ENCODE data around the gene PKNOX2.

DNA sequence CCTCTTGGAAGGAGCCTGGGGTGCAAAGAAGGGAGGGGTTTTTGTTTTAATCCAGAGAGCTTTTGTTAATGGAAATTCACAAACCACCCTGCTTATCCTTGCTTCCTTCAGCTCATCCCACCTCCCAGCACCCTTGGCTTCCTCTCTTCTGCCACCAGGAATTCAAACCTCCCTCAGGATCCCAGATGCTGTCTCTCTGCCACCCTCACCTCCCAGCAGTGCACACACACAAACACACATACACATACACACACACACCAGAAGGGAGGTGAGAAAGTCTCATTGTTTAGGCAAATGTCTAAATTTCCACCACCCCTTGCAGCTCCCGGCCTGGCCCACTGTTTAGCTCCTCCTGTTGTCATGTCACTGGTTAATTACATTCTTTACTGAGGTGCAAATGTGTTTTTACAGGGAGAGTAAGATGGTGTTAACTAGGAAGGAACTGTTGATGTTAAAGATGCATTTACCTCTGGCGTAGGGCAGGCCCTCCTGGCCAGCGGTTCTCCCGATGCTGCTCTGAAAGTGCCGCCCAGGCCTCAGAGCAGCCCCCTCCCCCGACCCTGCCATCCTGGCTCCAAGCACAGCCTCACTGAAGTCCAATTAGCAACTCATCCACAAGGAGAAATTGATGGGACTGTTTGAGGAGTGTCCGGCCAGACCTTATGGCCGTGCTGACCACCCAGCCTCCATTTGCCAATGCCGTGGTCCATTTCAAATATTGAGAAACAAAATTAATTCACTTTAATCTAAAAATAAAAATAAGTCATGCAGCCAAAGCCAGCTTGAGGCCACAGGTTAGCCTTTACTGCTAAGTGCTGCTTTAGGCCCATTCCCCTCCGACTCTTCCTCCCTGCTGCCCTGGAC is 166.1 kb downstream of the PKNOX2 start:
- TF ChIP-seq, protein P1, sequence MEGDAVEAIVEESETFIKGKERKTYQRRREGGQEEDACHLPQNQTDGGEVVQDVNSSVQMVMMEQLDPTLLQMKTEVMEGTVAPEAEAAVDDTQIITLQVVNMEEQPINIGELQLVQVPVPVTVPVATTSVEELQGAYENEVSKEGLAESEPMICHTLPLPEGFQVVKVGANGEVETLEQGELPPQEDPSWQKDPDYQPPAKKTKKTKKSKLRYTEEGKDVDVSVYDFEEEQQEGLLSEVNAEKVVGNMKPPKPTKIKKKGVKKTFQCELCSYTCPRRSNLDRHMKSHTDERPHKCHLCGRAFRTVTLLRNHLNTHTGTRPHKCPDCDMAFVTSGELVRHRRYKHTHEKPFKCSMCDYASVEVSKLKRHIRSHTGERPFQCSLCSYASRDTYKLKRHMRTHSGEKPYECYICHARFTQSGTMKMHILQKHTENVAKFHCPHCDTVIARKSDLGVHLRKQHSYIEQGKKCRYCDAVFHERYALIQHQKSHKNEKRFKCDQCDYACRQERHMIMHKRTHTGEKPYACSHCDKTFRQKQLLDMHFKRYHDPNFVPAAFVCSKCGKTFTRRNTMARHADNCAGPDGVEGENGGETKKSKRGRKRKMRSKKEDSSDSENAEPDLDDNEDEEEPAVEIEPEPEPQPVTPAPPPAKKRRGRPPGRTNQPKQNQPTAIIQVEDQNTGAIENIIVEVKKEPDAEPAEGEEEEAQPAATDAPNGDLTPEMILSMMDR (IDR thresholded peaks at IDR 0.05; ENCODE audit: low read depth, low read length, missing input control) = no peak
- TF ChIP-seq TAF1 (conservative IDR thresholded peaks at IDR 0.05) (no peak), SP1 (IDR thresholded peaks at IDR 0.05) (no peak), RAD21 (IDR thresholded peaks at IDR 0.05) (no peak), JUND (IDR thresholded peaks at IDR 0.05) (no peak), GABPA (IDR thresholded peaks at IDR 0.05 in 1 of 2, conservative IDR thresholded peaks at IDR 0.05 in 1 of 2) (no peak), FOXA1 (IDR thresholded peaks at IDR 0.05) (no peak), YY1 (IDR thresholded peaks at IDR 0.05) (no peak)
- TF ChIP-seq, protein P2, sequence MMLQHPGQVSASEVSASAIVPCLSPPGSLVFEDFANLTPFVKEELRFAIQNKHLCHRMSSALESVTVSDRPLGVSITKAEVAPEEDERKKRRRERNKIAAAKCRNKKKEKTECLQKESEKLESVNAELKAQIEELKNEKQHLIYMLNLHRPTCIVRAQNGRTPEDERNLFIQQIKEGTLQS (IDR thresholded peaks at IDR 0.05) = no peak
- TF ChIP-seq, protein P3, sequence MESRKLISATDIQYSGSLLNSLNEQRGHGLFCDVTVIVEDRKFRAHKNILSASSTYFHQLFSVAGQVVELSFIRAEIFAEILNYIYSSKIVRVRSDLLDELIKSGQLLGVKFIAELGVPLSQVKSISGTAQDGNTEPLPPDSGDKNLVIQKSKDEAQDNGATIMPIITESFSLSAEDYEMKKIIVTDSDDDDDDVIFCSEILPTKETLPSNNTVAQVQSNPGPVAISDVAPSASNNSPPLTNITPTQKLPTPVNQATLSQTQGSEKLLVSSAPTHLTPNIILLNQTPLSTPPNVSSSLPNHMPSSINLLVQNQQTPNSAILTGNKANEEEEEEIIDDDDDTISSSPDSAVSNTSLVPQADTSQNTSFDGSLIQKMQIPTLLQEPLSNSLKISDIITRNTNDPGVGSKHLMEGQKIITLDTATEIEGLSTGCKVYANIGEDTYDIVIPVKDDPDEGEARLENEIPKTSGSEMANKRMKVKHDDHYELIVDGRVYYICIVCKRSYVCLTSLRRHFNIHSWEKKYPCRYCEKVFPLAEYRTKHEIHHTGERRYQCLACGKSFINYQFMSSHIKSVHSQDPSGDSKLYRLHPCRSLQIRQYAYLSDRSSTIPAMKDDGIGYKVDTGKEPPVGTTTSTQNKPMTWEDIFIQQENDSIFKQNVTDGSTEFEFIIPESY (IDR thresholded peaks at IDR 0.05) = no peak
- TF ChIP-seq, protein P4, sequence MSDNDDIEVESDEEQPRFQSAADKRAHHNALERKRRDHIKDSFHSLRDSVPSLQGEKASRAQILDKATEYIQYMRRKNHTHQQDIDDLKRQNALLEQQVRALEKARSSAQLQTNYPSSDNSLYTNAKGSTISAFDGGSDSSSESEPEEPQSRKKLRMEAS (IDR thresholded peaks at IDR 0.05) = no peak
